Neural cell (in vitro differentiated cells): Measurements from ENCODE around the gene EHD4. TPM values are rescaled to one million over a fixed set of nuclear protein-coding genes. Genes with fewer than 3 reads are reported as not detected.

ENCODE experiments used
- H2AFZ ChIP-seq: fragments of 200-600, 300-800 bp; sonication (generic), shearing (Covaris generic); 2 replicates; pipeline ENCODE4 v1.6.0; 2014; ENCODE audit warnings: low read depth, mild to moderate bottlenecking, antibody characterized with exemption, low read length, moderate library complexity
- H3F3A ChIP-seq: fragments of 200-600 bp; shearing (Covaris generic); 2 replicates; pipeline ENCODE4 v1.6.1; 2016; ENCODE audit warnings: mild to moderate bottlenecking, moderate library complexity, mixed read lengths, antibody characterized with exemption, low read length; ENCODE audit not compliant: insufficient read depth, poor library complexity, severe bottlenecking
- H3K27ac ChIP-seq: fragments of 200-600, 300-800 bp; sonication (generic), shearing (Covaris generic); 2 replicates; pipeline ENCODE4 v1.5.1; 2014; ENCODE audit warnings: mild to moderate bottlenecking, low read length, moderate library complexity
- H3K27me3 ChIP-seq: fragments of 300-800, 200-600 bp; sonication (generic), shearing (Covaris generic); 2 replicates; pipeline ENCODE4 v1.6.0; 2014; ENCODE audit warnings: mild to moderate bottlenecking, low read depth, low read length, moderate library complexity; ENCODE audit not compliant: insufficient read depth
- H3K36me3 ChIP-seq: fragments of 300-800, 200-600 bp; sonication (generic), shearing (Covaris generic); 2 replicates; pipeline ENCODE4 v1.5.1; 2014; ENCODE audit warnings: mild to moderate bottlenecking, antibody characterized with exemption, low read length, moderate library complexity; ENCODE audit not compliant: insufficient read depth
- H3K4me2 ChIP-seq: fragments of 300-800, 200-600 bp; sonication (generic), shearing (Covaris generic); 2 replicates; pipeline ENCODE4 v1.6.0; 2014; ENCODE audit warnings: mild to moderate bottlenecking, low read length
- H3K4me3 ChIP-seq: fragments of 300-800, 200-600 bp; sonication (generic), shearing (Covaris generic); 2 replicates; pipeline ENCODE4 v1.5.1; 2014; ENCODE audit warnings: mild to moderate bottlenecking, low read length, moderate library complexity
- H3K79me2 ChIP-seq: fragments of 200-600 bp; shearing (Covaris generic); replicated peaks from 2 replicates; pipeline ENCODE4 v1.6.0; 2014; ENCODE audit warnings: mild to moderate bottlenecking, low read length, moderate library complexity; ENCODE audit not compliant: insufficient read depth
- H3K9ac ChIP-seq: fragments of 300-800, 200-600 bp; sonication (generic), shearing (Covaris generic); 2 replicates; pipeline ENCODE4 v1.6.1; 2016; ENCODE audit warnings: mild to moderate bottlenecking, low read length, mixed read lengths
- H3K9me2 ChIP-seq: fragments of 200-600 bp; shearing (Covaris generic); 2 replicates; pipeline ENCODE4 v1.6.1; 2016; ENCODE audit warnings: mild to moderate bottlenecking, low read length, mixed read lengths; ENCODE audit not compliant: insufficient read depth
- H3K9me3 ChIP-seq: fragments of 200-600, 300-800 bp; sonication (generic), shearing (Covaris generic); 2 replicates; pipeline ENCODE4 v1.6.1; 2016; ENCODE audit warnings: mild to moderate bottlenecking, mixed run types, low read length, moderate library complexity, mixed read lengths
- H4K20me1 ChIP-seq: fragments of 200-600 bp; shearing (Covaris generic); 2 replicates; pipeline ENCODE4 v1.6.1; 2016; ENCODE audit warnings: mild to moderate bottlenecking, mixed run types; ENCODE audit not compliant: insufficient read depth
- EP300 ChIP-seq: fragments of 450-650 bp; conservative IDR thresholded peaks from 2 replicates; pipeline ENCODE4 v1.6.1; 2014; ENCODE audit warnings: antibody characterized with exemption, mild to moderate bottlenecking, moderate library complexity; ENCODE audit not compliant: poor library complexity, severe bottlenecking
- EZH2 ChIP-seq: fragments of 200-600, 300-800 bp; shearing (Covaris generic), sonication (generic); IDR thresholded peaks from 2 replicates; pipeline ENCODE4 v1.6.1; 2014; ENCODE audit warnings: antibody characterized with exemption, low read length, borderline replicate concordance, mild to moderate bottlenecking; ENCODE audit not compliant: insufficient read depth, poor library complexity, severe bottlenecking
- MXI1 ChIP-seq: fragments of 450-650 bp; conservative IDR thresholded peaks from 2 replicates; pipeline ENCODE4 v1.6.1; 2014; ENCODE audit warnings: antibody characterized with exemption, mild to moderate bottlenecking; ENCODE audit not compliant: poor library complexity, severe bottlenecking
- POLR2AphosphoS5 ChIP-seq: IDR thresholded peaks from 2 replicates; pipeline ENCODE4 v1.6.1; 2012
- RAD21 ChIP-seq: fragments of 450-650 bp; conservative IDR thresholded peaks from 2 replicates; pipeline ENCODE4 v1.6.1; 2014; ENCODE audit warnings: antibody characterized with exemption, mild to moderate bottlenecking, moderate library complexity
- REST ChIP-seq: IDR thresholded peaks from 2 replicates; pipeline ENCODE4 v1.6.1; 2012; ENCODE audit warnings: borderline replicate concordance
- SMC3 ChIP-seq: fragments of 450-650 bp; conservative IDR thresholded peaks from 2 replicates; pipeline ENCODE4 v1.6.1; 2014; ENCODE audit warnings: antibody characterized with exemption, mild to moderate bottlenecking, moderate library complexity; ENCODE audit not compliant: poor library complexity
- TAF1 ChIP-seq: IDR thresholded peaks from 2 replicates; pipeline ENCODE4 v1.6.1; 2012; ENCODE audit warnings: low read depth
- polyA plus RNA-seq: library from polyadenylated mRNA; depleted of rRNA; stranded (reverse); fragments of >200 nt; gene quantifications from 2 replicates; pipeline ENCODE4 v1.2.3, GENCODE V29; 2014
- TF ChIP-seq, protein P1 (sequence below): fragments of 450-650 bp; IDR thresholded peaks from 2 replicates; pipeline ENCODE4 v1.5.1; 2014; ENCODE audit warnings: antibody characterized with exemption, mild to moderate bottlenecking, moderate library complexity; ENCODE audit not compliant: poor library complexity, severe bottlenecking

The EHD4 gene
- polyA plus RNA-seq, 1 donor from 2014 or later = 0.09 TPM

DNA sequence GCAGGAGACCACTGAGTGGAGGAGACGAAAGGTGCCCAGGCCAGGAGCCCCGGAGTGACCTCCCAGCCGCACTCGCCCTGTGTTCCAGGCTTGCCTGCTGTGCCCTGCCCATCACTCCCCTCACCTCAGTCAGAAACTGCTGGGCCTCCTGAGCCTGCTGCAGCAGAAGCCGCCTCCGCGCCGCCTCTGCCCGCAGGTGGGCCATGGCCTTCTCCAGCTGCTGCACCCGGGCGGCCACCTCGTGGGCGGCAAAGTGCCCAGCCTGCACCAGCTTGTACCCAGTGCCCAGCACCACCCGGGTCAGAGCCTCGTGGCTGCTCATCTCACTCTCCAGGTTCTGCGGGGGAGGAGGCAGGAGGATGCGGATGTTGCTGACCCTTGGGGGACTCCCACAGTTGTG, 116.1 kb downstream of the EHD4 start:
- no peaks in the 10 kb centered on the region for H3K79me2 ChIP-seq
- H3K9me3 ChIP-seq = no peaks in the 10 kb centered on the region
- H3K4me2 ChIP-seq = no peak overlapping the region
- H2AFZ ChIP-seq = no peak overlapping the region
- H3K9me2 ChIP-seq = no peaks in the 10 kb centered on the region
- H3K4me3 ChIP-seq = no peak overlapping the region
- H3K9ac ChIP-seq = no peak overlapping the region
- TF ChIP-seq, protein P1, sequence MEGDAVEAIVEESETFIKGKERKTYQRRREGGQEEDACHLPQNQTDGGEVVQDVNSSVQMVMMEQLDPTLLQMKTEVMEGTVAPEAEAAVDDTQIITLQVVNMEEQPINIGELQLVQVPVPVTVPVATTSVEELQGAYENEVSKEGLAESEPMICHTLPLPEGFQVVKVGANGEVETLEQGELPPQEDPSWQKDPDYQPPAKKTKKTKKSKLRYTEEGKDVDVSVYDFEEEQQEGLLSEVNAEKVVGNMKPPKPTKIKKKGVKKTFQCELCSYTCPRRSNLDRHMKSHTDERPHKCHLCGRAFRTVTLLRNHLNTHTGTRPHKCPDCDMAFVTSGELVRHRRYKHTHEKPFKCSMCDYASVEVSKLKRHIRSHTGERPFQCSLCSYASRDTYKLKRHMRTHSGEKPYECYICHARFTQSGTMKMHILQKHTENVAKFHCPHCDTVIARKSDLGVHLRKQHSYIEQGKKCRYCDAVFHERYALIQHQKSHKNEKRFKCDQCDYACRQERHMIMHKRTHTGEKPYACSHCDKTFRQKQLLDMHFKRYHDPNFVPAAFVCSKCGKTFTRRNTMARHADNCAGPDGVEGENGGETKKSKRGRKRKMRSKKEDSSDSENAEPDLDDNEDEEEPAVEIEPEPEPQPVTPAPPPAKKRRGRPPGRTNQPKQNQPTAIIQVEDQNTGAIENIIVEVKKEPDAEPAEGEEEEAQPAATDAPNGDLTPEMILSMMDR = no peak
- TF ChIP-seq TAF1 = no peak
- TF ChIP-seq EP300 = no peak
- no peak for TF ChIP-seq SMC3
- no peak for TF ChIP-seq RAD21
- no peak for TF ChIP-seq EZH2
- TF ChIP-seq MXI1 = no peak
- no peak for TF ChIP-seq REST
- TF ChIP-seq POLR2AphosphoS5 = no peak
- H3K27me3 ChIP-seq = no peaks in the 10 kb centered on the region
- no peaks in the 10 kb centered on the region for H3K36me3 ChIP-seq
- no peak overlapping the region for H3K27ac ChIP-seq
- H4K20me1 ChIP-seq = no peaks in the 10 kb centered on the region
- no peaks in the 10 kb centered on the region for H3F3A ChIP-seq

GRCh38 chr15:41855261-41855961, 116.9 kb downstream of the EHD4 start:
- no peaks in the 10 kb centered on the region for H3K79me2 ChIP-seq
- H3K9ac ChIP-seq = no peak overlapping the region
- no peak for TF ChIP-seq RAD21
- no peak for TF ChIP-seq TAF1
- no peak for TF ChIP-seq EP300
- no peak for TF ChIP-seq EZH2
- TF ChIP-seq REST = no peak
- TF ChIP-seq SMC3 = no peak
- TF ChIP-seq, protein P1 = no peak
- no peak for TF ChIP-seq MXI1
- no peak for TF ChIP-seq POLR2AphosphoS5
- H4K20me1 ChIP-seq = no peaks in the 10 kb centered on the region
- no peak overlapping the region for H3K4me2 ChIP-seq
- H3K9me3 ChIP-seq = no peaks in the 10 kb centered on the region
- no peaks in the 10 kb centered on the region for H3F3A ChIP-seq
- H2AFZ ChIP-seq = no peak overlapping the region
- H3K27ac ChIP-seq = no peak overlapping the region
- H3K36me3 ChIP-seq = no peaks in the 10 kb centered on the region
- H3K4me3 ChIP-seq = no peak overlapping the region
- H3K27me3 ChIP-seq = no peaks in the 10 kb centered on the region
- H3K9me2 ChIP-seq = no peaks in the 10 kb centered on the region
